Subcutaneous adipose tissue (tissue), 4 donors: ENCODE results near the gene HERC2. TPM values are rescaled to one million over a fixed set of nuclear protein-coding genes. Genes with fewer than 3 reads are reported as not detected.

Experiments
- total RNA-seq, 4 donors: library from RNA; depleted of rRNA; stranded (reverse); fragments of >200 nt; gene quantifications; one replicate each; pipeline ENCODE4 v1.1.0, GENCODE V29; 2016
- TF ChIP-seq, protein P1 (sequence below): fragments of 450-650 bp; IDR thresholded peaks from one replicate; pipeline ENCODE4 v1.5.1; 2016; ENCODE audit warnings: low read depth, mild to moderate bottlenecking, control low read depth, antibody characterized with exemption, moderate library complexity

Gene HERC2
- total RNA-seq, 4 donors from 2014 or later: 41.5 to 73.8 (median 50.7) TPM

DNA sequence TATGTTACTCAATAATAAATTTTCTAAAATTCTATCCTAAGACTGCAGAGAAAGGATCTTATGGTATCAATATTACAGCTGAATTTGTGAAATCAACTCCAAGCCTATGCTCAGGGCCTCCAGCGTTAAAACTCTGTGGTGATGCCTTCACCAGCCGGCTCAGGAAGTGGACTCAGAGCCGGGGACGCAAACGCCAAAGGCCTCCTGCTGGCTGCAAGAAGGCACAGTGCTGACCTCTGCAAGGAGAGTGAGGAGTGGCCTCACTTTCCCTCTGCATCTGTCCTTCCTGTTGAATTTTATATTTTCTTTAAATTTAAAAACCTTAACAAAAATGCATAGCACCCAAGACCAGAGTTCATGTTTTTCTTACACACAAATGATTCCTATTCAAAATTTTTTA lies 48.5 kb downstream of the HERC2 start:
- TF ChIP-seq, protein P1, sequence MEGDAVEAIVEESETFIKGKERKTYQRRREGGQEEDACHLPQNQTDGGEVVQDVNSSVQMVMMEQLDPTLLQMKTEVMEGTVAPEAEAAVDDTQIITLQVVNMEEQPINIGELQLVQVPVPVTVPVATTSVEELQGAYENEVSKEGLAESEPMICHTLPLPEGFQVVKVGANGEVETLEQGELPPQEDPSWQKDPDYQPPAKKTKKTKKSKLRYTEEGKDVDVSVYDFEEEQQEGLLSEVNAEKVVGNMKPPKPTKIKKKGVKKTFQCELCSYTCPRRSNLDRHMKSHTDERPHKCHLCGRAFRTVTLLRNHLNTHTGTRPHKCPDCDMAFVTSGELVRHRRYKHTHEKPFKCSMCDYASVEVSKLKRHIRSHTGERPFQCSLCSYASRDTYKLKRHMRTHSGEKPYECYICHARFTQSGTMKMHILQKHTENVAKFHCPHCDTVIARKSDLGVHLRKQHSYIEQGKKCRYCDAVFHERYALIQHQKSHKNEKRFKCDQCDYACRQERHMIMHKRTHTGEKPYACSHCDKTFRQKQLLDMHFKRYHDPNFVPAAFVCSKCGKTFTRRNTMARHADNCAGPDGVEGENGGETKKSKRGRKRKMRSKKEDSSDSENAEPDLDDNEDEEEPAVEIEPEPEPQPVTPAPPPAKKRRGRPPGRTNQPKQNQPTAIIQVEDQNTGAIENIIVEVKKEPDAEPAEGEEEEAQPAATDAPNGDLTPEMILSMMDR: no peak

- TF ChIP-seq, protein P1: no peak
Observed at GRCh38 chr15:28272587-28272986, 49.4 kb downstream of the HERC2 start.

DNA sequence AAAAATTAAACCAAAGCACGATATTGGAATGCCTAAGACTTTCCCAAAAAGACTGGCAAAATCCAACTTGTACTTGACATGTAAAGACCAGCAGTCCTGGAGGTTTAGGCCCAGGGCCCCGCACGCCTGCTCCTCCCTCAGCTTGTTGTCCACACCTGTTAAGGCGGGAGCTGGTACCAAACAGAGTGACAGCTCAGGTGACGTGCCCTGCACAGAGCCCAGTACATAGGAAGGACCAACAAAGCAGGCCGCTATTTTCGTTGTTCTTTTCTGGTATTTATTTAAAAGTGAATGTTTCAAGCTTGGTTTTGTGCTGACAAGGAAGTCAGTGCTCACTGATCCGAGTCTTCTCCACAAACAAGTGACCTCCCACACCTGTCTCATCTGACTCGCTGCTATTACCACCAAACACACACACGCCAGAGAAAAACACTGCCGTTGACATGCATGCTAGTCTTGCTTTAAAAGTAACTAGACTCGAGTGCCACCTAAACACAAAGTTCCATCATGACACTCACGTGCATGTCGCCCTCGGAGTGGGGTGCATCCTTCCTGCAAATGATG lies 50.2 kb downstream of the HERC2 start:
- TF ChIP-seq, protein P1: no peak

DNA sequence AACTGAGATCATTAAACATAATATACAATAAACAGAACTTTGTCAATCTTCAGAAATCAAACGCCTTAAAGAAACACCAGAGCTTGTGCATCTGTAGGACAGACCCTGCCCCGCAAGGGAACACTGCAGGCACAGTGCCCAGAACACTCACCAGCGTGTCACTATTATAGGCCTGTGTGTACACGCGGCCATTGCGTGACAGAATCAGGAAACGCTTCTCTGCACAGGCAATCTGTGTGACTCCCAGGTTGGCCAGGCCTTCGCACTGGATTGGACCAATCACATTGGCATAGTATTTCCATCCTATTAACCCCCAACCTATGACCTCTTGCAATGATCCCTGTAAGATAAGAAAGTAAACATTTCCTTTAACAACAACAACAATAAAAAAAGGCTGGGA lies 52.9 kb downstream of the HERC2 start:
- TF ChIP-seq, protein P1: no peak

- TF ChIP-seq, protein P1: no peak
Observed at GRCh38 chr15:28267727-28268126, 54.3 kb downstream of the HERC2 start.

GRCh38 chr15:28265334-28266019 lies 56.5 kb downstream of the HERC2 start:
- TF ChIP-seq, protein P1: no peak

DNA sequence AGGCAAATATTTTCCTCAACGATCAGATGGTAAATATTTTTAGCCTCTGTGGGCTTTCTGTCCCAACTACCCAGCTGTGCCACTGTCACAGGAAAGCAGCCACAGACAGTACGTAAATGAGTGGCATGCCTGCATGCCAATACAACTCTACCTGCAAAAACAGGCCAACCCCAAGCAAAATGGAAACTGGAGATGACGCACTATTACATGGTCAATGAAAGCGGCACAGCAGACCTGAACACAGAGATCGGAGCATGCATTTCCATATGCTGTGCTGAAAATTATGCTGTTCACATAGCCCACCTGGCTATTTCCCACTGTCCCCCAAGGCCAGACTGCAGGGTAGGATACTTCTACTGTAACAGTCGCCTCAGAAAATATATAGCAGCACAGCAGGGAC lies 57.8 kb downstream of the HERC2 start:
- TF ChIP-seq, protein P1: no peak
